Vagina (tissue), 2 donors: ENCODE results near the gene VAV3.

Source experiments
- POLR2A ChIP-seq, 2 donors: fragments of 450-650 bp; IDR thresholded peaks; one replicate each; pipeline ENCODE4 v1.6.1; 2017; ENCODE audit warnings: antibody characterized with exemption in 2 of 2, mild to moderate bottlenecking in 2 of 2, moderate library complexity in 2 of 2
- POLR2AphosphoS5 ChIP-seq, 2 donors: sonication (generic); formaldehyde crosslinking; IDR thresholded peaks; one replicate each; pipeline ENCODE4 v1.9.0; 2017; ENCODE audit warnings: antibody characterized with exemption in 2 of 2, mild to moderate bottlenecking in 2 of 2, low read depth in 1 of 2; ENCODE audit not compliant: insufficient read depth in 1 of 2
- TF ChIP-seq, protein P1 (sequence below), 3 experiments: fragments of 450-650 bp in 2 of 3; fragments of 200-600 bp in 1 of 3; sonication (generic) in 1 of 3; IDR thresholded peaks; one replicate each; pipeline ENCODE4 v1.5.1; 2017 to 2019; ENCODE audit warnings: antibody characterized with exemption in 3 of 3, mild to moderate bottlenecking in 2 of 3, moderate library complexity in 2 of 3

DNA sequence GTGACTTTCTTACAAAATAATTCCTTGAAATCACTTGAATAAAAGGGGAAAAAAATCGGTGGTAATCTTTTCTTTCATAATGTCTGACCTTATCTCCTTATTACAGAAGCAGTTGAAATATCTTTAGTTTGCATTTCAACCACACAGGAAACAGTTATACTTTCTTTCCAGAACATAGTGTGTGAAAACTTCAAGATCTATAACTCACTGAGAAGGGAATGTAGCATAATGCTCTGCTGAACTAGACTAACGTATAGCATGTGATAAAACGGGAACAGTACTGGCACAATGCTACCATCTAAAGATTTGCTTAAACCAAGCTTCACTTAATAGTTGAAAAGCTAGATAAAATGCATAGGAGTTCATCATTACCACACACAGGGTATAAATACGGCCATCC lies 45.0 kb downstream of the VAV3 start:
- TF ChIP-seq, protein P1, sequence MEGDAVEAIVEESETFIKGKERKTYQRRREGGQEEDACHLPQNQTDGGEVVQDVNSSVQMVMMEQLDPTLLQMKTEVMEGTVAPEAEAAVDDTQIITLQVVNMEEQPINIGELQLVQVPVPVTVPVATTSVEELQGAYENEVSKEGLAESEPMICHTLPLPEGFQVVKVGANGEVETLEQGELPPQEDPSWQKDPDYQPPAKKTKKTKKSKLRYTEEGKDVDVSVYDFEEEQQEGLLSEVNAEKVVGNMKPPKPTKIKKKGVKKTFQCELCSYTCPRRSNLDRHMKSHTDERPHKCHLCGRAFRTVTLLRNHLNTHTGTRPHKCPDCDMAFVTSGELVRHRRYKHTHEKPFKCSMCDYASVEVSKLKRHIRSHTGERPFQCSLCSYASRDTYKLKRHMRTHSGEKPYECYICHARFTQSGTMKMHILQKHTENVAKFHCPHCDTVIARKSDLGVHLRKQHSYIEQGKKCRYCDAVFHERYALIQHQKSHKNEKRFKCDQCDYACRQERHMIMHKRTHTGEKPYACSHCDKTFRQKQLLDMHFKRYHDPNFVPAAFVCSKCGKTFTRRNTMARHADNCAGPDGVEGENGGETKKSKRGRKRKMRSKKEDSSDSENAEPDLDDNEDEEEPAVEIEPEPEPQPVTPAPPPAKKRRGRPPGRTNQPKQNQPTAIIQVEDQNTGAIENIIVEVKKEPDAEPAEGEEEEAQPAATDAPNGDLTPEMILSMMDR (IDR thresholded peaks at IDR 0.05) = no peak
- TF ChIP-seq POLR2A (IDR thresholded peaks at IDR 0.05) (no peak), POLR2AphosphoS5 (IDR thresholded peaks at IDR 0.05; ENCODE audit: insufficient read depth in 1 of 2, low read depth in 1 of 2) (no peak)
